Coronary artery (tissue), 2 donors: ENCODE results near the gene ZMYND15.

Experiments used
- DNase-seq: peaks from one replicate; pipeline ENCODE4 v3.0.0-alpha.2; 2017; ENCODE audit warnings: low spot score
- H3K27ac ChIP-seq, 2 donors: fragments of 200-600 bp; sonication (generic); one replicate each; pipeline ENCODE4 v1.5.1; 2016 to 2019
- H3K4me3 ChIP-seq: fragments of 200-600 bp; sonication (generic); 2 replicates; pipeline ENCODE4 v1.5.1; 2016; ENCODE audit warnings: mild to moderate bottlenecking, moderate library complexity
- CTCF ChIP-seq: fragments of 200-600 bp; sonication (generic); IDR thresholded peaks from one replicate; pipeline ENCODE4 v1.5.1; 2019; ENCODE audit warnings: antibody characterized with exemption

The ZMYND15 gene

GRCh38 chr17:4724650-4725049 lies 15.0 kb upstream of the ZMYND15 start:
- no peak for TF ChIP-seq CTCF
- no peak for DNase-seq
- Histone ChIP-seq H3K27ac (no peak overlapping the region), H3K4me3 (no peak overlapping the region)

- Histone ChIP-seq H3K4me3 (no peak overlapping the region), H3K27ac (peak overlapping the region in 1 of 2 donors; percentile 35)
- no peak for DNase-seq
- no peak for TF ChIP-seq CTCF
Observed at GRCh38 chr17:4725646-4726310, 13.9 kb upstream of the ZMYND15 start.

- H3K27ac ChIP-seq: no peak overlapping the region
- no peak for TF ChIP-seq CTCF
- DNase-seq: no peak
- no peak overlapping the region for H3K4me3 ChIP-seq
Observed at GRCh38 chr17:4728124-4728523, 11.5 kb upstream of the ZMYND15 start.

GRCh38 chr17:4733073-4733531 lies 6.5 kb upstream of the ZMYND15 start:
- DNase-seq: no peak
- no peak for TF ChIP-seq CTCF
- H3K27ac ChIP-seq: peak overlapping the region in 1 of 2 donors; percentile 59

GRCh38 chr17:4734857-4735475 lies 4.7 kb upstream of the ZMYND15 start:
- DNase-seq: no peak
- no peak for TF ChIP-seq CTCF
- no peak overlapping the region for H3K4me3 ChIP-seq
- peak overlapping the region in 1 of 2 donors; percentile 17 for H3K27ac ChIP-seq

More at GRCh38 chr17:4733073-4733531, 6.5 kb upstream of the ZMYND15 start:
- no peak overlapping the region for H3K4me3 ChIP-seq

- DNase-seq: no peak
- TF ChIP-seq CTCF: no peak
- Histone ChIP-seq H3K27ac (peak overlapping the region in 1 of 2 donors; percentile 28), H3K4me3 (no peak overlapping the region)
Observed at GRCh38 chr17:4735876-4736651, 3.6 kb upstream of the ZMYND15 start.
